GM12878 (cell line): ENCODE data around the gene WDR18. TPM values are rescaled to one million over a fixed set of nuclear protein-coding genes. Genes with fewer than 3 reads are reported as not detected.

Experiments used
- ATAC-seq: fragments of 200-7000 bp; cut with Tn5 transposase; 3 replicates; pipeline ENCODE4 v1.9.1; 2020; ENCODE audit warnings: mild to moderate bottlenecking, moderate library complexity
- BruUV-seq: library from RNA; stranded (reverse); fragments of 400-500 nt; replicated peaks from 2 replicates; lab custom pipeline; 2021; lab: Mats Ljungman, UMichigan
- CTCF ChIA-PET: fragments of 300-600 bp; sonication (Branson Sonifier 250); formaldehyde crosslinking; extraction: SDS; loops from one replicate; lab custom pipeline; 2021; ENCODE audit warnings: inconsistent platforms; lab: Yijun Ruan, JAX
- POLR2A ChIA-PET: fragments of 350-600 bp; formaldehyde crosslinking; extraction: SDS; loops from one replicate; lab custom pipeline; 2021; ENCODE audit warnings: inconsistent platforms; lab: Charles Lee
- RAD21 ChIA-PET: fragments of 300-600 bp; sonication (Branson Sonifier 250); formaldehyde crosslinking; loops from one replicate; lab custom pipeline; 2023; ENCODE audit warnings: antibody characterized with exemption; ENCODE audit not compliant: unreplicated experiment; lab: Charles Lee
- SMC1A ChIA-PET: fragments of 300-600 bp; sonication (Branson Sonifier 250); formaldehyde crosslinking; loops from one replicate; lab custom pipeline; 2023; ENCODE audit not compliant: unreplicated experiment, uncharacterized antibody; lab: Charles Lee
- DNase-seq: peaks from one replicate; pipeline ENCODE4 v3.0.0-alpha.2; 2011; ENCODE audit warnings: low read depth, low spot score
- FAIRE-seq: peaks from 3 replicates; lab custom pipeline; 2011; peaks lifted over from hg19 to GRCh38; lab: Jason Lieb, UNC
- H2AFZ ChIP-seq: 2 replicates; pipeline ENCODE4 v1.6.0; 2011; ENCODE audit warnings: low read depth, low read length, control low read depth; ENCODE audit not compliant: control insufficient read depth
- H3K27ac ChIP-seq: 2 replicates; pipeline ENCODE4 v1.5.1; 2011; ENCODE audit warnings: control low read depth; ENCODE audit not compliant: control insufficient read depth, insufficient read depth
- H3K27me3 ChIP-seq, 2 experiments: replicated peaks in 1 of 2; 2 replicates each; pipeline versions ENCODE4 v1.6.0 to v1.6.1; 2011; ENCODE audit warnings: low read length in 1 of 2; ENCODE audit not compliant: control insufficient read depth in 2 of 2, insufficient read depth in 2 of 2
- H3K36me3 ChIP-seq, 2 experiments: 2 replicates each; pipeline ENCODE4 v1.5.1; 2011; ENCODE audit warnings: low read length in 1 of 2; ENCODE audit not compliant: control insufficient read depth in 2 of 2, insufficient read depth in 2 of 2
- H3K4me1 ChIP-seq: 2 replicates; pipeline ENCODE4 v1.6.1; 2011; ENCODE audit warnings: mild to moderate bottlenecking, low read length, moderate library complexity, mixed read lengths; ENCODE audit not compliant: control insufficient read depth, insufficient read depth
- H3K4me2 ChIP-seq: 2 replicates; pipeline ENCODE4 v1.6.0; 2011; ENCODE audit warnings: control low read depth; ENCODE audit not compliant: control insufficient read depth, insufficient read depth
- H3K4me3 ChIP-seq: fragments of 200-600 bp; sonication (generic); 2 replicates; pipeline ENCODE4 v1.5.1; 2016
- H3K79me2 ChIP-seq: 2 replicates; pipeline ENCODE4 v1.6.0; 2011; ENCODE audit warnings: low read length; ENCODE audit not compliant: control insufficient read depth, insufficient read depth
- H3K9ac ChIP-seq: 2 replicates; pipeline ENCODE4 v1.8.0; 2011; ENCODE audit warnings: low read length, control low read depth, mixed read lengths; ENCODE audit not compliant: control insufficient read depth, insufficient read depth
- H3K9me3 ChIP-seq: replicated peaks from 3 replicates; pipeline ENCODE4 v1.5.1; 2011; ENCODE audit warnings: mild to moderate bottlenecking, low read length; ENCODE audit not compliant: control insufficient read depth, insufficient read depth
- H4K20me1 ChIP-seq: 2 replicates; pipeline ENCODE4 v1.6.0; 2011; ENCODE audit not compliant: control insufficient read depth, insufficient read depth
- PBX3 ChIP-seq: IDR thresholded peaks from 2 replicates; pipeline ENCODE4 v1.6.1; 2011; ENCODE audit warnings: mild to moderate bottlenecking, low read depth, low read length, moderate library complexity; ENCODE audit not compliant: insufficient replicate concordance
- POLR2A ChIP-seq: IDR thresholded peaks from 2 replicates; pipeline ENCODE4 v1.6.1; 2011; ENCODE audit warnings: low read depth, mild to moderate bottlenecking, low read length
- WGBS: methylation state at CpG from one replicate; pipeline ENCODE4 v1.1.6; 2016; ENCODE audit warnings: low lambda C conversion rate; ENCODE audit not compliant: insufficient replicate concordance, insufficient coverage; ENCODE audit errors: missing lambda C conversion rate; 5-methylcytosine and 5-hydroxymethylcytosine counted together
- in situ Hi-C: fragments of 300-500 bp; cut with MboI; formaldehyde crosslinking; loops from 9 replicates; pipeline ENCODE4 v1.14.3; 2018; ENCODE audit warnings: mixed read lengths
- intact Hi-C: fragments of 100-400 bp; cut with micrococcal nuclease; formaldehyde crosslinking; loops from one replicate; pipeline ENCODE4 v1.14.2; 2022; ENCODE audit not compliant: unreplicated experiment
- polyA plus RNA-seq, 11 experiments: library from polyadenylated mRNA; depleted of rRNA in 4 of 11; unstranded in 6 of 11; stranded (reverse) in 5 of 11; fragments of >200 nt; fragmentation: Nextera tagmentation in 4 of 11; fragmentation: Illumina TruSeq in 1 of 11; extraction: Ambion mirVana in 4 of 11; extraction: Trizol in 1 of 11; gene quantifications; 1 replicate in 1 of 11; 2 replicates in 10 of 11; pipeline versions ENCODE4 v1.2.1 to v1.2.3, GENCODE V29; 2011 to 2016; ENCODE audit warnings: inconsistent platforms in 2 of 11, missing spikeins in 2 of 11, low read depth in 1 of 11
- total RNA-seq, 4 experiments: library from RNA; depleted of rRNA in 3 of 4; stranded (reverse); fragments of >200 nt in 3 of 4; fragmentation: Illumina TruSeq in 1 of 4; extraction: Trizol in 1 of 4; gene quantifications; 2 replicates each; pipeline versions ENCODE4 v1.2.1 to v1.2.3, GENCODE V29; 2013 to 2021
- TF ChIP-seq, protein P1 (sequence below): IDR thresholded peaks from 2 replicates; pipeline ENCODE4 v1.6.1; 2011; ENCODE audit warnings: borderline replicate concordance, low read depth, mild to moderate bottlenecking, moderate library complexity, low read length; ENCODE audit not compliant: insufficient read depth, poor library complexity, severe bottlenecking

Gene WDR18
- total and polyA plus RNA-seq, 10 of the 15 experiments (the other 5 are each of a cell fraction or from before 2014, with no cell fraction given): 3.0 to 206 (median 62.3) TPM

- CTCF ChIA-PET: interaction anchor here (3.0 kb wide), 1 partner anchor 22 kb away, joined by 18 read pairs; no protein-coding TSS in a partner anchor
- peaks cover 35% of the 10 kb centered on the region for H3K4me1 ChIP-seq
- no peak for TF ChIP-seq PBX3
- TF ChIP-seq, protein P1, sequence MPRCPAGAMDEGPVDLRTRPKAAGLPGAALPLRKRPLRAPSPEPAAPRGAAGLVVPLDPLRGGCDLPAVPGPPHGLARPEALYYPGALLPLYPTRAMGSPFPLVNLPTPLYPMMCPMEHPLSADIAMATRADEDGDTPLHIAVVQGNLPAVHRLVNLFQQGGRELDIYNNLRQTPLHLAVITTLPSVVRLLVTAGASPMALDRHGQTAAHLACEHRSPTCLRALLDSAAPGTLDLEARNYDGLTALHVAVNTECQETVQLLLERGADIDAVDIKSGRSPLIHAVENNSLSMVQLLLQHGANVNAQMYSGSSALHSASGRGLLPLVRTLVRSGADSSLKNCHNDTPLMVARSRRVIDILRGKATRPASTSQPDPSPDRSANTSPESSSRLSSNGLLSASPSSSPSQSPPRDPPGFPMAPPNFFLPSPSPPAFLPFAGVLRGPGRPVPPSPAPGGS: no peak
- 0 out of 2 replicates have a peak, but pooled peaks have one; percentile 18 for TF ChIP-seq POLR2A
- H2AFZ ChIP-seq: no peak overlapping the region
- in situ Hi-C loops: no loop called here
- H3K27ac ChIP-seq: no peak overlapping the region
- POLR2A ChIA-PET: interaction anchor here (0.6 kb wide), 1 partner anchor 94 kb away, joined by 6 read pairs; no protein-coding TSS in a partner anchor
- H3K79me2 ChIP-seq: peaks cover 55% of the 10 kb centered on the region
- no peak overlapping the region for H3K4me2 ChIP-seq
- SMC1A ChIA-PET: interaction anchor here (2.7 kb wide), 1 partner anchor 22 kb away, joined by 13 read pairs; no protein-coding TSS in a partner anchor
- H3K27me3 ChIP-seq: no peaks in the 10 kb centered on the region
- FAIRE-seq (no peak), ATAC-seq (no peak), DNase-seq (no peak)
- intact Hi-C loops: no loop called here
- no peak overlapping the region for H3K4me3 ChIP-seq
- no peaks in the 10 kb centered on the region for H4K20me1 ChIP-seq
- 88% methylated on average over 37 of the region's 37 CpGs for WGBS
- no peak overlapping the region for H3K9ac ChIP-seq
- no peaks in the 10 kb centered on the region for H3K9me3 ChIP-seq
- BruUV-seq: no TSS peak
- RAD21 ChIA-PET: interaction anchor here (1.2 kb wide), 1 partner anchor 22 kb away, joined by 4 read pairs; no protein-coding TSS in a partner anchor
- H3K36me3 ChIP-seq: peaks cover 14 to 21% of the 10 kb centered on the region in 2 experiments
Observed at GRCh38 chr19:945401-946252, 38.5 kb upstream of the WDR18 start.
